ENCODE measurements around the gene DRC1. TPM values are rescaled to one million over a fixed set of nuclear protein-coding genes. Genes with fewer than 3 reads are reported as not detected.
A peak's percentile ranks its signal among the peaks of the same experiment; 100 is the strongest.

DRC1 gene
- total RNA-seq, 1 experiment from 2014 or later: not detected

- DNase-seq (ENCODE audit: low spot score): no peak
Observed at GRCh38 chr2:26399771-26400376, 1.8 kb upstream of the DRC1 start.

- no peak for DNase-seq (ENCODE audit: low spot score)
Observed at GRCh38 chr2:26400723-26401122, 997 bp upstream of the DRC1 start.

DNA sequence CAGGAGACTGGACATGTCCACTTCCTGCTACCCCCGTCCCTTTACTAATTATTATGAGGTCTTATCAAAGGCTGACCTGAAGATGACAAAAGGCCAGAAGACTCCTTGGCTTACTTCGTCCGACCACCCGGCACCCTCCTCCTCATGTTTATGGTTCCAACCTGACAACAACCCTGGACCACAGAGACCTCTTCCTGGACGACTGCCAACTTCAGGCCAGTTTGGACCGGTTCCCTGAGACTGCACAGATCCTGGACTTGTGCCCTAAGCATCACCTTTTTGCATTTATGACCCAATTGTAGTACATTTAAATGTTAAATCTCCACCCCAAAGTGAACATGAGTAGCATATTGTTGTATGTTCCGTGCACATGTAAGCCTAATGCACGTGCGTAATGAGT is 5.8 kb downstream of the DRC1 start:
- no peak for DNase-seq (ENCODE audit: low spot score)

DNA sequence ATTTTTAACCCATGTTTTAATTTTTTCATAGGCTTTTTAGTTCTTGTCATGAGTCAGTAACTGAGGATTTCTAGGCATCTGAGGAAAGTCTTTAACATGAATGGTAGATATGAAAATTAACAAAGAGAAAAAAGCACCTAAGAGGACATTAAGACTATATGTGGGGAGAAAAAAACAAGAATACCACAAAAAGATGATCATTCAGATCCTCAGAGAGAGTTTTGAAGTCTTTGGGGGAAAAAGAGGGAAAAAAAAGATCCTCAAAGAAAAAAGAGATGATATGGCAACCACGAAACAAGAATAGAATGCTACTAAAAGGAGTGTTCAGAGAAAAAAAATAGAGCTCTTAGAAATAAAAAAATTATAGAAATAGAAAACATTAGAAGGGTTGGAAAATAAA is 8.1 kb downstream of the DRC1 start:
- no peak for DNase-seq (ENCODE audit: low spot score)

DNA sequence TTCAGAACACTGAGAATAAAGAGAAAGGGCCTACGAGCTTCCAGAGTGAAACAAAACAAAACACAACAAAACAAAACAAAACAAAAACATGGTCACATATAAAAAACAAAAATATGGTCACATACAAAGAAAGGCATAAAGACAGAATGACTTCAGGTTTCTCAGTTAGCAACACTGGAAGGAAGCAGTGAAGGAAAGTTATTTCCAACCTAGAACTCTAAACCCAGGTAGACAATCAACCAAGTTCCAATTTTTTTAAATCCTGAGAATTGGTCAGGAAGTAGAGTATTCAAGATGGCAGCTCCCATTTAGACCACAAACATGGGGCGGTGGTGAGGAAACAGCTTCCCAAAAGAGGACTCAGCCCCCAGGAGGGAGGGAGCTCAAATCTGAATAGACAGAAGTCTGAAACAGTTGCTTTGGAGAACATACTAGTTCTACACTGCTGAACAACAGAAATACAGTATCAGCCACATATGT is 9.1 kb downstream of the DRC1 start:
- DNase-seq (ENCODE audit: low spot score): no peak

GRCh38 chr2:26411419-26411818 is 9.7 kb downstream of the DRC1 start:
- no peak for DNase-seq (ENCODE audit: low spot score)

GRCh38 chr2:26412091-26412673 is 10.5 kb downstream of the DRC1 start:
- no peak for DNase-seq (ENCODE audit: low spot score)

DNA sequence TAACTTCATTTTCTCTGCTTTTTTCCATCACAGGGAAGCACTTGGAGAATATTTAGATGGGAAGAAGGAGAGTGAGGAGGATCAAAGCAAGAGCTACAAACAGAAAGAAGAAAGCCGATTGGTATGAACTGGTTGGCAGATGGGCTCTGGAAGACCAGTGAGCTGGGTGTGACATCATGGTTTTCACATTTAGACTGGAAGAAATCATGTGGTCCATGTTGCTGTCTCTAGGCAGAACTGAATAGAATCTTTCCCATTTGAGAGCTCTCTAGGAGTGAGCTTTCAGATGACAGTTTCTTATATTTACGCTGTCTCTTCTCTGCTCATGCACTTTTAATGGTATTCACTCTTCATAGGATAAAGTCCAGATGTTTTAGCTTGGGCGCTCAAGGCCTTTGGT is 12.6 kb downstream of the DRC1 start:
- peak; percentile 28 for DNase-seq (ENCODE audit: low spot score)

DNA sequence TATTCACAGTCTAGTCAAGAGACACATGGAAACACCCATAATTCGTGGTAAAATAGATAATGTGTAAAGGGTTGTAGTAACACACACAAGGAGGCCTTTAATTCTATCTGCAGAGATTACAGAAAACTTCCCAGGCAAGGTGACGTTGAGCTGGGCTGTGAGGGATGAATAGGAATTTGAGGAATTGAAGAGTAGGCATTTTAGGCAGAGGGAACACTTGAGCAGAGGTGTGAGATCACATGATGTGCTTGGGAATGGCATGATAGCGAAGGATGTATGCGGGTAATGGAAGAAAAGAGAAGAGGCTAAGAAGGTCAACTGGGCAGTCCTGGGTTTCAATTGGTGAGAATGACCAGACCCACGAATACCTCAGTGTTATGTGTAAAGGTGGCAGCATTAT is 20.2 kb downstream of the DRC1 start:
- DNase-seq (ENCODE audit: low spot score): no peak

DNA sequence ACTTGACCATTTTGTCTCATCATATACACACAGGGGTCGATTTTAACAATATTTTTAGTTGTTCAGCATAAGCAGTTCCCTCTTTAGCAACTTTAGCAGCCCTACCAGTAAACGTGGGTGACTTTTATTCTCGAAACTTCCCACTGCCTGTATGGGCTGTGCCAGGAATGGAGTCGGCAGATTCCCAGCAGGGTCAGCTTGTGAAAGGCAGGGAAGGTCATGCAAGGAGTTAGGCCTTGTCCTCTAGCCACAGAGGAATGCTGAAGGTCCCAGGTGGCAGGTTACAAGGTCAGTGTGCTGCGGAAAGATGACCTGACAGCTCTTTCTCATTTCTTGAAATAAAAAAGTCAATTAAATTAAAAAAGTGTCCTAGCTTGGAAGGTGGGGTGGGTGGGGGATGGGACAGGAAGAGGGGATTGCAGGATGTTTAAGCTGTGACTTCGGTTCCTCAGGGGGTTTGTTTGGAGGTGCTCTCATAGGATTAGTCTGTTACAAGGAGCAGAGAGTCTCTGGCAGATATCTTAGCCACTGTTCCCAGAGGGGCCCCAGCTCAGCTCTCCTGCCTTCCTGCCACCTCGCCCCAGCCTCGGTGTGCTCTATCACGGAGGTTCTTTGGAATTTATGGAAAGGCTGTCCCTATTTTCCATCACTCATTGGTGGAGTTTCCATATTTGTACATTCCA is 21.4 kb downstream of the DRC1 start:
- no peak for DNase-seq (ENCODE audit: low spot score)

GRCh38 chr2:26423750-26424149 is 22.0 kb downstream of the DRC1 start:
- no peak for DNase-seq (ENCODE audit: low spot score)

GRCh38 chr2:26424221-26424620 is 22.5 kb downstream of the DRC1 start:
- DNase-seq (ENCODE audit: low spot score): no peak

GRCh38 chr2:26428846-26429245 is 27.1 kb downstream of the DRC1 start:
- no peak for DNase-seq (ENCODE audit: low spot score)

DNA sequence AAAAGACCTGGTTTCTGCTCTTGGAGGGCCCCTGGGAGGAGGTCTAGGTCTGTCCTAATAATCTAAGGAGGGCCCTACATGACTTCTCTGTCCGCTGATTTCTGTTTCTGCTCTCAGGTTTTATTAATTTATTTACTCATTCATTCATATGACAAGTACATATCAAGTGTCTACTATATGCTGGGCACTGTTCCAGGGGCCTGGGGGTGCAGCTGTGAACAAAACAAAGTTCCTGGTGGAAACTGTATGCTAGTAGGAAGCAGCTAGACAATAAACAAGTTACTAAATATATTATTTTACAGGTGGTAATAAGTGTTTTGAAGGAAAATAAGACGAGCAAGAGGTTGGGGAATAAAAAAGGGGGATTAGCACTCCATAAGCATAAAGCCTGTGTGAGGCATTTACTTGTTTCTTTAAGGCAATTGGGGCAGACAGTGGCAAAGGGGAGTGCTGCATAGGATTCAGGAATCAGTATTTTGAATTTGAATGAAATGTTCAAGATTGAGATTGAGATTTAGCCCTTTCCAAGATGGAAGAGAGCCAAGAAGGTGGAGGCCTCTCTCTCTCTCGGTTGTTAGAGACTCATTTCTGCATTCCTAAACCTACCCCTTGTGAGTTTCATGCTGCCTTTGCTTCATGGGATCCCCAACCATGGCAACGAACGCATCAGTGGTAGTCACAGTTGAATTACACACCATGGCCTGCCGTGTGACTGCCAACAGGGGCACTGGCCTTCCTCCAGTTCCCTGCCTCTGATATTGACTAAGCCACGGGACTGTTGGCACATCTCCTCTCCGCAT is 28.3 kb downstream of the DRC1 start:
- no peak for DNase-seq (ENCODE audit: low spot score)

- DNase-seq (ENCODE audit: low spot score): no peak
Observed at GRCh38 chr2:26430826-26431225, 29.1 kb downstream of the DRC1 start.

- no peak for DNase-seq (ENCODE audit: low spot score)
Observed at GRCh38 chr2:26432363-26432762, 30.6 kb downstream of the DRC1 start.

DNA sequence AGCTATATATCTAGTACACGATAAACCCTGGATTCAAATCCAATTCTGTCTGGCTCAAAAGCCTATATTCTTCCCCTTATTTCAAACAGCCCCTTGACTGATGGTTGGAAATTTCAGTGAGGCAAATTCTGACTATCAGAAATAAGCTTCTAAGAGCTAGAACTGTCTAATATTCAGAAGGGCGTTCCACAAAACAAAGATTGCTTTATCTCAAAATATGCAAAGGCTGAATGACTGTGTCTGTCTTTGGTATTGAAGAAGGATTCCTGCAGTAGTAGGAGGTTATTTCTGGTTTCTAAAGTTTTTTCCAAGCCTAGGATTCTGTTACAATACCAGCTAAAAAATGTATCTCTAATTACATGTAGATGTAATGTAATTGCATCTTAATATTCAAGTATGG is 31.1 kb downstream of the DRC1 start:
- DNase-seq (ENCODE audit: low spot score): no peak

DNA sequence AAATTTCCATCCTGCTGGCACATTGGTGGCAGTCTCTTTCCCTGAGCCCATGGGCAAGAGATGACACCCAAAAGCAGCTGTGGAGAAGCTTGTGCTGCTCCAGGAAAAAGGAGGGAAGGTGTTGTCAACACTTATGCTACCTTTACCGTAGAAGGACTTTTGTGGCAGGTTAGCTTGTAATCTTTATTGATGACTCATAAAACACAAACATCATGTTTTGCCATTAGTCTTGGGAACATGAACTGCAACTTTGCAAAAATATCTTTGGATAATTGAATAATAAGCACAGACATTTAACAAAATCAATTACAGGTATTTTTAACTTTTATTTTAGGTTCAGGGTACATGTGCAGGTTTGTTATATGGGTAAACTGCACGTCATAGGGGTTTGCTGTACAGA is 33.4 kb downstream of the DRC1 start:
- DNase-seq (ENCODE audit: low spot score): no peak

- no peak for DNase-seq (ENCODE audit: low spot score)
Observed at GRCh38 chr2:26438526-26438925, 36.8 kb downstream of the DRC1 start.

DNA sequence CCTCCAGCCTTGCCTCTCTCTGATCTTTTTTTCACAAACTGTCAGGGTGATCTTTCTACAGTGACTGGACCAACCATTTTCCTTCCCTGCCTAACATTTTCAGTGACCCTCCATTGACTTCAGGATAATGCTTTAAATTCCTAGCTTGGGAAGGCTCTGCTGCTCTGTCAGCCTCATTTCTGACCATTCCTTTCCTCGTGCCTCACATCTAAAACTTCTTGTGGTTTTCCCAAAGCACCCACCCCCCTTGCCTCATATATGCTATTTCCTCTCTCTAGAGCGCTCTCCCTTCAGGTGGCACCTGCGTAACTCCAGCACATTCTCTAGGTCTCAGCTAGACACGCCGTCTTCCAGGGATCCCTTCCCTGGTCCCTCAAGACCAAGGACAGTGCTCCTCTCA is 37.2 kb downstream of the DRC1 start:
- DNase-seq (ENCODE audit: low spot score): no peak

DNA sequence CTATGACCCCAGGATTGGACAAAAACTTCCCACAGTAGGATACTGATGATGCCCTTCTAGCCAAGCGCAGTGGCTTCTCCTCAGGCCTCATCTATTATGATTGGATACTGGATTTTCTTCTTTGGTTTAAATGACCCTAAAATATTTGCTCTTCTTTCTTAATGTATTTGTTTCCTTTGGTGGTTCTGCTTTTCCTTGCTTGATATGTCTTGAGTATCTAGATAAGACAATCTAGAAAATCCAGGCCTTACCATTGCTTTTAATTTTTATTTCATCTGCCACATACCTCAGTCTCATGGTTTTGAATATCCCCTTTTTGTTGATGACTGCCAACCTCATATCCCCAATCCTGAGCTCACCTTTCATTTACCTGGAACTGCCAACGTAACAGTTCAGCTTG is 40.6 kb downstream of the DRC1 start:
- no peak for DNase-seq (ENCODE audit: low spot score)

- DNase-seq (ENCODE audit: low spot score): no peak
Observed at GRCh38 chr2:26442707-26443106, 41.0 kb downstream of the DRC1 start.

- DNase-seq (ENCODE audit: low spot score): no peak
Observed at GRCh38 chr2:26444236-26444635, 42.5 kb downstream of the DRC1 start.
